Right lobe of liver (tissue), 4 donors: Measurements from ENCODE around the gene CAPRIN1.

ENCODE experiments used
- CTCF ChIP-seq, 4 donors: fragments of 200-600 bp in 3 of 4; fragments of 450-650 bp in 1 of 4; IDR thresholded peaks; one replicate each; pipeline versions ENCODE4 v1.5.1 to v1.8.0; 2016 to 2022; ENCODE audit warnings: antibody characterized with exemption in 4 of 4, mild to moderate bottlenecking in 2 of 4
- POLR2A ChIP-seq: fragments of 450-650 bp; IDR thresholded peaks from one replicate; pipeline ENCODE4 v1.6.1; 2017; ENCODE audit warnings: antibody characterized with exemption, mild to moderate bottlenecking
- donor health status: DM: no; HTN: no; CAD: no.
- donor health status: DM: no; HTN: no; CAD: no.
- donor health status: DM: no; HTN: yes; CAD: no.

DNA sequence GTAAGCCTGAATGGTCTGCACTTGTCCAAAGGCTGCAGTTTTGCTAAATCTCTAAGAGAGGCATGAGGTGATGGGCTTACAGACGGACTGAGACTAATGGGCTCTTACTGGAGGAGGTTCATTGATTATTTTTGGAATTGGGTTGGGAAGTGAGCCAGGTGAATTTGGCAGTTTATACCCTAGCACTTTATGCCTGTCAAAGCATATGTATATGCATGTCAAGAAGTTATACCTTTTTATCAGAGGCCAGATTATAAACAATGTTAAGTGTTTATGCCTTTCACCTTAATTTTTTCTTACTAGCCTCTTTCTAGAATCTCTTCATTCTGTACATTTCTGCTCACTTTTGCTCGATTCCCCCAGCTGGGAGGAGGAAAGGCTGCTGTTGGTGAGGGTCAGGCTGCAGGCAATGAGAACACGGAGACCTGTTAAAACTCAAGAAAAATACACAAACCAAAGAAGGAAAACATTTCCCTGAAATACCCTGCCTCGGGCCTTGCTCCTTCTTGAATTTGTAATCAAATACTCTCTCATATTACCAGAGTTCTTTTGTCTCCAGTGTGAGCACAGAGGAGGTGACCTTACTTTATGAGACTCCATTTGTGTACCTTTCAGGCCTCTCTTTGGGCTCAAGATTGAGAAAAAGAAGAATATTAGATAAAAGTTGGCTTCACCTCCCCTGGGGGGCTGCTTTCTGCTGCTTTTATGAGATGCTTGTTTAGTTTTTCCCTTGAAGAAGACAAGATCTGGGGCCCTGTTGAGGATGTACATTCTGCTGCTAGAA, 73.5 kb downstream of the CAPRIN1 start:
- no peak for TF ChIP-seq CTCF (IDR thresholded peaks at IDR 0.05)
- TF ChIP-seq POLR2A = no peak
